ENCODE results near the gene ZIC4.

DNA sequence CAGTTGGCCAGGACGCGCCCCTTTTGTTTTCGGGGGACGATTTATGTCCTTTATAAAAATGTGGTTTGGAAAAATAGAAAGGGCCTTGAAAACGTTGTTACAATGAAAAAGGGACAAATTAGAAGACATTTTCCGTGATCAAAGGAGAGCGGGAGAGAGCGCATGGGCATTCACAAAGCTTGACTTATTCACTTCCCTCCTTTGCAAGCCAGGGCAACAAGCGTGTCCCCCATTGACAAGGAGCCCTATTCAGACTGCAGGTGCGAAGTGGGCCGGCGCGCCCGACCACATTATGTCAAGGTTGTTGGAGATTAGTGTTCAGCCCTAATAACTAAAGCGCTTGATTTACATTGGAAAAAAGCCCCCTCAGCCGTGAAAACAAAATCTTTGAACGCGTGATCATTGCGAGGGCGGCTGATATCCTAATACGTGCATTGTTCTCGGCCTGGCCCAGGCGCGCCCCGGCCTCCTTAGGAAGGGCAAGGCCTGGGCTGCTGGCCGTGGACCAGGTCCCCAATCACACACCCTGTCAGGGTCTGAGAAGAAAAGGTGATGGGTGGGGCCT lies 25.9 kb downstream of the ZIC4 start:
- TF ChIP-seq HDGF (IDR thresholded peaks at IDR 0.05) (no peak), TCFL5 (CRISPR knock-in tag; conservative IDR thresholded peaks at IDR 0.05) (no peak), ZNF324 (CRISPR knock-in tag; IDR thresholded peaks at IDR 0.05) (no peak), POLR3A (IDR thresholded peaks at IDR 0.05; ENCODE audit: borderline replicate concordance, extremely low read depth, insufficient read depth, insufficient read length) (no peak), ZNF174 (CRISPR knock-in tag; IDR thresholded peaks at IDR 0.05) (no peak), POLR2A (conservative IDR thresholded peaks at IDR 0.05) (no peak), NFE2L1 (tag; IDR thresholded peaks at IDR 0.05; ENCODE audit: borderline replicate concordance, low read depth) (no peak)

All from K562 (cell line).